ENCODE results near the gene C1orf50.

DNA sequence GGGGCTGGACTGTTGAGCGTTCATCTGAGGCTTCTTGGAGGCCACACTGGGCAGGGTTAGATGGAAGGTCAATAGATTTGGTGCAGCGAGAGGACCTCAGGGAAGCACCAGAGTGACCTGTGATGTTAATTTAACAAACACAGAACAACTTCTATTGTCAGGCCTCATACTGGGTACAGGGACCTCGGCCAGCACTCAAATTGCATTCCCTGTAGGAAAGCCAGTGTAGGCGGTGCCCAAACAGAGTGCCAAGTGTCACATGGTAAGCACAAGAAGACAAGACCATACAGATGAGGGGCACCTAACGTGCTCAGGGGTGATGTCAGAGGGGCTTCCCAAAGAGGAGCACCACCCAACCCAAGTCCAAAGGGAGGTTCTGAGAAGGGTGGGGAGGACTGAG, 19.0 kb downstream of the C1orf50 start:
- TF ChIP-seq CTCF (IDR thresholded peaks at IDR 0.05) (no peak), POLR2AphosphoS5 (IDR thresholded peaks at IDR 0.05) (no peak), EP300 (IDR thresholded peaks at IDR 0.05) (no peak)

Measured in upper lobe of left lung (tissue), 4 donors.